ENCODE measurements around the gene NTM.

DNA sequence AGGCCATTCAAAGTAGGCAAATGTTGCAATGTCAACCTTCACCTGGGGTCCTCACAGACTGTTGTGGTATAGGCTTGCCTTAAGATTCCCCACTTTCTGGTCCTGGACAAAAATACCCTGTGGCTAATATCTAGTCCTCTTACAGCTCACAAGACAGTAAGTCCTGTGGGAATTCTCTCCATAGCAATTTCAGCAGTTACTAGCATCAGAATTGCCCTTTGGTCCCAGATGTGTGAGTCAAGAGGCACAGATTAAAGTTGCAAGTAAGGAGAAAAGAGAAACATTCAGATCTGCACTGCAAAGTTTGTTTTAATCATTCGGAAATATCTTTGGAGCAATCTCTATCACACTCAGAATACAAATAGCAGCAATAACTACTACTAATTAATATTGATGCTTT lies 420.2 kb downstream of the NTM start:
- TF ChIP-seq ELF4 (CRISPR knock-in tag; IDR thresholded peaks at IDR 0.05; ENCODE audit: low read depth): no peak
- TF ChIP-seq, protein P1, sequence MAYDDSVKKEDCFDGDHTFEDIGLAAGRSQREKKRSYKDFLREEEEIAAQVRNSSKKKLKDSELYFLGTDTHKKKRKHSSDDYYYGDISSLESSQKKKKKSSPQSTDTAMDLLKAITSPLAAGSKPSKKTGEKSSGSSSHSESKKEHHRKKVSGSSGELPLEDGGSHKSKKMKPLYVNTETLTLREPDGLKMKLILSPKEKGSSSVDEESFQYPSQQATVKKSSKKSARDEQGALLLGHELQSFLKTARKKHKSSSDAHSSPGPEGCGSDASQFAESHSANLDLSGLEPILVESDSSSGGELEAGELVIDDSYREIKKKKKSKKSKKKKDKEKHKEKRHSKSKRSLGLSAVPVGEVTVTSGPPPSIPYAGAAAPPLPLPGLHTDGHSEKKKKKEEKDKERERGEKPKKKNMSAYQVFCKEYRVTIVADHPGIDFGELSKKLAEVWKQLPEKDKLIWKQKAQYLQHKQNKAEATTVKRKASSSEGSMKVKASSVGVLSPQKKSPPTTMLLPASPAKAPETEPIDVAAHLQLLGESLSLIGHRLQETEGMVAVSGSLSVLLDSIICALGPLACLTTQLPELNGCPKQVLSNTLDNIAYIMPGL (CRISPR knock-in tag; IDR thresholded peaks at IDR 0.05): no peak
- TF ChIP-seq, protein P2, sequence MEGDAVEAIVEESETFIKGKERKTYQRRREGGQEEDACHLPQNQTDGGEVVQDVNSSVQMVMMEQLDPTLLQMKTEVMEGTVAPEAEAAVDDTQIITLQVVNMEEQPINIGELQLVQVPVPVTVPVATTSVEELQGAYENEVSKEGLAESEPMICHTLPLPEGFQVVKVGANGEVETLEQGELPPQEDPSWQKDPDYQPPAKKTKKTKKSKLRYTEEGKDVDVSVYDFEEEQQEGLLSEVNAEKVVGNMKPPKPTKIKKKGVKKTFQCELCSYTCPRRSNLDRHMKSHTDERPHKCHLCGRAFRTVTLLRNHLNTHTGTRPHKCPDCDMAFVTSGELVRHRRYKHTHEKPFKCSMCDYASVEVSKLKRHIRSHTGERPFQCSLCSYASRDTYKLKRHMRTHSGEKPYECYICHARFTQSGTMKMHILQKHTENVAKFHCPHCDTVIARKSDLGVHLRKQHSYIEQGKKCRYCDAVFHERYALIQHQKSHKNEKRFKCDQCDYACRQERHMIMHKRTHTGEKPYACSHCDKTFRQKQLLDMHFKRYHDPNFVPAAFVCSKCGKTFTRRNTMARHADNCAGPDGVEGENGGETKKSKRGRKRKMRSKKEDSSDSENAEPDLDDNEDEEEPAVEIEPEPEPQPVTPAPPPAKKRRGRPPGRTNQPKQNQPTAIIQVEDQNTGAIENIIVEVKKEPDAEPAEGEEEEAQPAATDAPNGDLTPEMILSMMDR (IDR thresholded peaks at IDR 0.05): no peak
